Gastroesophageal sphincter (tissue), 3 donors: ENCODE data around the gene ABR.

ENCODE experiments used
- POLR2A ChIP-seq, 2 donors: fragments of 450-650 bp; IDR thresholded peaks; one replicate each; pipeline ENCODE4 v1.6.1; 2017; ENCODE audit warnings: antibody characterized with exemption in 2 of 2, mild to moderate bottlenecking in 2 of 2, moderate library complexity in 1 of 2
- POLR2AphosphoS5 ChIP-seq: sonication (generic); formaldehyde crosslinking; IDR thresholded peaks from one replicate; pipeline ENCODE4 v1.6.1; 2017; ENCODE audit warnings: antibody characterized with exemption
- TF ChIP-seq, protein P1 (sequence below), 4 experiments: fragments of 200-600 bp in 2 of 4; fragments of 450-650 bp in 2 of 4; sonication (generic) in 1 of 4; IDR thresholded peaks; one replicate each; pipeline ENCODE4 v1.5.1; 2017 to 2019; ENCODE audit warnings: antibody characterized with exemption in 4 of 4, mild to moderate bottlenecking in 2 of 4, moderate library complexity in 2 of 4

DNA sequence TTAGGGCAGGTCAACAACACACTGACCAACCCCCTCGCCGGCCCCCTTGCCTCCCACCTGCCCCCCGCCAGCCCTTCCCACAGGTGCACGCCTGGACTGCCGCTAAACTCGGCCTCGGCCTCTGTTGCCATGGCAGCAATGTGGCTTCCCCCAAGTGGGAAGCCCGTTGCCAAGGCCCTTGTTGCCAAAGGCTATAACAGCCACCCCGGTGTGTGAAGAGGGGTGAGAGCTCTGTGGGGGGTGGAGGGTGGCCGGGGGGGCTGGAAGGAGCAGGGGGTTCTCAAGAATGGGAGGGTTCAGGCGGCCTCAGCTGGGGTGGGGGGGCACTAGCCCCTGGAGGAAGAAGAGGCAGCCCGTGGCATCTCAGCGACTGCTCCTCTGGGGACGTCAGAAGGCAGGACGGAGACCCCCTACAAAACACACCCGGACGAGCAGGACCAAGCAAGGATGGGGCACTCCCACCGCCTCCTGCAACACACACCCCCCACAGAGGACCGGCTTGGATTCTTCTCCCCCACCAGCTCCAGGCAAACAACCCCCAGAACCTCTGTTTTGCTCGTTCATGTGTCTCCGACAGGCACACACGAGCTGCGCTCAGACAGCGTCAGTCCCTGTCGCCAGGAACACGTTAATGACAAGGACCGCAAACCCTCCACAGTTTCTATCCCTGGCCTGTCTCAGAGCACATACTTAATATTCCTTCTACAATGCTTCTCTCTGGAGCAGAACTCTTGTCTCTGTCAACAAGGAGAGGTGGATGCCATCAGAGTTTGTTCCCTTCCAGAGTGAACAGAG, 55.7 kb downstream of the ABR start:
- no peak for TF ChIP-seq POLR2AphosphoS5
- TF ChIP-seq, protein P1, sequence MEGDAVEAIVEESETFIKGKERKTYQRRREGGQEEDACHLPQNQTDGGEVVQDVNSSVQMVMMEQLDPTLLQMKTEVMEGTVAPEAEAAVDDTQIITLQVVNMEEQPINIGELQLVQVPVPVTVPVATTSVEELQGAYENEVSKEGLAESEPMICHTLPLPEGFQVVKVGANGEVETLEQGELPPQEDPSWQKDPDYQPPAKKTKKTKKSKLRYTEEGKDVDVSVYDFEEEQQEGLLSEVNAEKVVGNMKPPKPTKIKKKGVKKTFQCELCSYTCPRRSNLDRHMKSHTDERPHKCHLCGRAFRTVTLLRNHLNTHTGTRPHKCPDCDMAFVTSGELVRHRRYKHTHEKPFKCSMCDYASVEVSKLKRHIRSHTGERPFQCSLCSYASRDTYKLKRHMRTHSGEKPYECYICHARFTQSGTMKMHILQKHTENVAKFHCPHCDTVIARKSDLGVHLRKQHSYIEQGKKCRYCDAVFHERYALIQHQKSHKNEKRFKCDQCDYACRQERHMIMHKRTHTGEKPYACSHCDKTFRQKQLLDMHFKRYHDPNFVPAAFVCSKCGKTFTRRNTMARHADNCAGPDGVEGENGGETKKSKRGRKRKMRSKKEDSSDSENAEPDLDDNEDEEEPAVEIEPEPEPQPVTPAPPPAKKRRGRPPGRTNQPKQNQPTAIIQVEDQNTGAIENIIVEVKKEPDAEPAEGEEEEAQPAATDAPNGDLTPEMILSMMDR (IDR thresholded peaks at IDR 0.05), result no peak
- TF ChIP-seq POLR2A (IDR thresholded peaks at IDR 0.05), result no peak
